ENCODE results near the gene AAK1. TPM values are rescaled to one million over a fixed set of nuclear protein-coding genes. Genes with fewer than 3 reads are reported as not detected.

Gene AAK1
- total and polyA plus RNA-seq, 7 donors = 5.4 to 35.7 (median 20.7) TPM

DNA sequence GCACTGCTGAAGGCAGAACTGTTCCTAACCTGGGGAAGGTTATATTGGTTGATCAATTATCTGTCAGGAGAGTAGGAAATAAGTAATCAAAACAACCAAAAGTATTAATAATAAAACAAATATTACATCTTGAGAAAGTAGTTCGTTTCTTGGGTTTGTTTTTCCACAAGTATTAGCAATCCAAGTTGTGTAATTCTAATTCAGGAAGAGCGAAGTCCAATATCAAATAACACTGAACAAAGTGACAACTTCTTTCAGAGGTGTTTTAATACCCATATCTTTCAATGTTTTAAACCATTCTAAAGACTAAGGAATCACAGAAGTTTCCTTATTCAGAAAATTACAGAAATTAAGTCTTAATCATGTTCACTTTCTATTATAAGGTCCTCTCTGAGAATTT lies 171.7 kb downstream of the AAK1 start:
- no peaks in the 10 kb centered on the region for H3K9me3 ChIP-seq
- TF ChIP-seq POLR2AphosphoS5 (IDR thresholded peaks at IDR 0.05) = no peak
- TF ChIP-seq POLR2A (IDR thresholded peaks at IDR 0.05) = no peak
- no peak for DNase-seq
- intact Hi-C loops (cut with DNase I) = no loop called here
- no peak overlapping the region for H3K4me3 ChIP-seq
- no peaks in the 10 kb centered on the region for H3K4me1 ChIP-seq
- 49 to 83% methylated on average over 2 of the region's 2 CpGs for WGBS, 2 donors
- no peaks in the 10 kb centered on the region for H3K27me3 ChIP-seq
- H3K27ac ChIP-seq = no peak overlapping the region
- H3K36me3 ChIP-seq = peaks cover 0 to 10% (median 1%) of the 10 kb centered on the region in 4 donors

DNA sequence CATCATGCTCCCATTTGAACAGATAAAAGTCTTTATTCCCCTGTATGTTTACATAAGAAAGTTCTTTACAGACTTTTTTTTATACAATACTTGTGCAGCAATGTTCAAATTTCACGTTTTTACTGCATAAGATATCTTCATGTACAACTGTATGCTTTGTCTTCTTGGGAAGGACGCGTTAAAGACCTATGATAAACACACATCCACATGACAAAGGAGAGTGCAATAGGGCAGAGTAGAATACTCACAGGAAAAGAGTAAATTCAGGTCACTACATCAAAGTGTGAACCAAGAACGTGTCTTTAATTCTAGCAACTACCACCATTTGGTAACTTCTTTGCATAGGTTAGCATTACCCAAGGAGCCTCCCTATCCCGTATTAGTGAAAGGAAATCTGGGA lies 172.6 kb downstream of the AAK1 start:
- Histone ChIP-seq H3K27me3 (no peaks in the 10 kb centered on the region), H3K27ac (no peak overlapping the region), H3K36me3 (peaks cover 0 to 13% (median 1%) of the 10 kb centered on the region in 4 donors), H3K4me1 (no peaks in the 10 kb centered on the region), H3K9me3 (no peaks in the 10 kb centered on the region), H3K4me3 (no peak overlapping the region)
- TF ChIP-seq POLR2A (IDR thresholded peaks at IDR 0.05) = no peak
- no peak for TF ChIP-seq EP300 (IDR thresholded peaks at IDR 0.05)
- TF ChIP-seq, protein P1, sequence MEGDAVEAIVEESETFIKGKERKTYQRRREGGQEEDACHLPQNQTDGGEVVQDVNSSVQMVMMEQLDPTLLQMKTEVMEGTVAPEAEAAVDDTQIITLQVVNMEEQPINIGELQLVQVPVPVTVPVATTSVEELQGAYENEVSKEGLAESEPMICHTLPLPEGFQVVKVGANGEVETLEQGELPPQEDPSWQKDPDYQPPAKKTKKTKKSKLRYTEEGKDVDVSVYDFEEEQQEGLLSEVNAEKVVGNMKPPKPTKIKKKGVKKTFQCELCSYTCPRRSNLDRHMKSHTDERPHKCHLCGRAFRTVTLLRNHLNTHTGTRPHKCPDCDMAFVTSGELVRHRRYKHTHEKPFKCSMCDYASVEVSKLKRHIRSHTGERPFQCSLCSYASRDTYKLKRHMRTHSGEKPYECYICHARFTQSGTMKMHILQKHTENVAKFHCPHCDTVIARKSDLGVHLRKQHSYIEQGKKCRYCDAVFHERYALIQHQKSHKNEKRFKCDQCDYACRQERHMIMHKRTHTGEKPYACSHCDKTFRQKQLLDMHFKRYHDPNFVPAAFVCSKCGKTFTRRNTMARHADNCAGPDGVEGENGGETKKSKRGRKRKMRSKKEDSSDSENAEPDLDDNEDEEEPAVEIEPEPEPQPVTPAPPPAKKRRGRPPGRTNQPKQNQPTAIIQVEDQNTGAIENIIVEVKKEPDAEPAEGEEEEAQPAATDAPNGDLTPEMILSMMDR (IDR thresholded peaks at IDR 0.05) = no peak
- no peak for TF ChIP-seq POLR2AphosphoS5 (IDR thresholded peaks at IDR 0.05)
- intact Hi-C loops (cut with DNase I) = no loop called here
- WGBS, 2 donors = 65 to 73% methylated on average over 5 of the region's 5 CpGs
- DNase-seq = no peak

DNA sequence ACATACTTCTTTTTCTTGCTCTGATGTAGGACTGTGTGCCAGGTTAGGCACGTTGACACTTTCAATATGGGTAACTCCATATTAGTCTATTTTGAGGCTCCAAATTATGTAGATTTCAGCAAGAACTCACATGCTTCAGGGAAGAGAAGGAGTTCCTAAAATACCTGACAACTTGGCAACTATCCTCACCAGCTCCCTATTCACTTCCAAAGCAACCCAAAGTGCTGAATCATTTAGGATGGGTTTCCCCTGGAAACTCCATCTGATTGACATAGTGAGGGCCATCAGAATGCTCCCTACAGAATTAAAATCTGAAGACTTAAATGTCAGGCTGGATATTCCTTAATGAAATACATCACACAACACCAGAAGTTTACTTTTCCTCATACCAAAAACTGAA lies 173.8 kb downstream of the AAK1 start:
- no peak for DNase-seq
- Histone ChIP-seq H3K4me1 (no peaks in the 10 kb centered on the region), H3K27me3 (no peaks in the 10 kb centered on the region), H3K27ac (no peak overlapping the region), H3K4me3 (no peak overlapping the region), H3K36me3 (peaks cover 0 to 17% (median 0%) of the 10 kb centered on the region in 4 donors), H3K9me3 (no peaks in the 10 kb centered on the region)
- TF ChIP-seq, protein P1 (IDR thresholded peaks at IDR 0.05) = no peak
- no peak for TF ChIP-seq EP300 (IDR thresholded peaks at IDR 0.05)
- TF ChIP-seq POLR2AphosphoS5 (IDR thresholded peaks at IDR 0.05) = no peak
- no peak for TF ChIP-seq POLR2A (IDR thresholded peaks at IDR 0.05)
- intact Hi-C loops (cut with DNase I) = no loop called here
- 86 to 93% methylated on average over 1 of the region's 1 CpG for WGBS, 2 donors

DNA sequence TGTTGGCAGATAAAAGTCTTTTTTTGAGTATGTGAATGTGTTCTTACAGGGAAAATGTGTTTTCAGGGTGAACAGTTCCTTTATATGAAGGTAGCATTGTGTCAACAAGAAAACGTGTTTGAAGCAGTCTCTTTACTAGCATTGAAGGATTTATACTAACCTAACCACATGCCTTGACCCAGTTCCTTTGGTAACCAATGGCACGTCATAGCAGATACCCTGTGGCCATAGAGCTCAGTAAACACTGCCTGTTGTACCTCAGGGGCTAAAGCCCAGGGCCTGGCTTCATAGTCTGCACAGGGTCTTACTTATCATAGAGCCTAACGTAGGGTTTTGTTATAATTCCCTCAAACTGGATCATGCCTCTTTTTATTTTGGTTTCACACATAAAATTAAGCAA lies 174.2 kb downstream of the AAK1 start:
- Histone ChIP-seq H3K4me3 (no peak overlapping the region), H3K27me3 (no peaks in the 10 kb centered on the region), H3K27ac (no peak overlapping the region), H3K9me3 (no peaks in the 10 kb centered on the region), H3K4me1 (no peaks in the 10 kb centered on the region), H3K36me3 (peaks cover 0 to 17% (median 0%) of the 10 kb centered on the region in 4 donors)
- no peak for DNase-seq
- 86 to 87% methylated on average over 3 of the region's 3 CpGs for WGBS, 2 donors
- intact Hi-C loops (cut with DNase I) = no loop called here
- TF ChIP-seq, protein P1 (IDR thresholded peaks at IDR 0.05) = no peak
- TF ChIP-seq POLR2A (IDR thresholded peaks at IDR 0.05) = no peak
- TF ChIP-seq POLR2AphosphoS5 (IDR thresholded peaks at IDR 0.05) = no peak
- no peak for TF ChIP-seq EP300 (IDR thresholded peaks at IDR 0.05)

DNA sequence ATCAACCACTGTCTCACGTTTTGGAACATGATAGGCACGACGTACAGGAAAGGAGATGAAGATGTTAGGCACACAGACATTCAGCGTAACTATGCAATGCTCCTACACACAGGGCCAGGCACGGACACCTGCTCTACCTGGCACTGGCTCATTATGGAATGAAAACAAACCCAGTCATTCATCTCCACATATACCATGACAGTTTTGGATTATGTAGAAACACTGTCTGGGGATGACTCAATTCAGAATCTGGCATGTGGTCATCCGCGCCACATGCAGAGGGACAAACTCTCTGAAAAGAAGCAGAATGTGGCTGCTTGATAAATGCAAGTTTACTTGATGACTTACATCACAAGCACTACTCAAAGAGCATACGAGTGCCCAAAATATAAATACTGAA lies 176.8 kb downstream of the AAK1 start:
- Histone ChIP-seq H3K4me3 (no peak overlapping the region), H3K27ac (no peak overlapping the region), H3K27me3 (no peaks in the 10 kb centered on the region), H3K36me3 (peaks cover 0 to 21% (median 0%) of the 10 kb centered on the region in 4 donors), H3K4me1 (no peaks in the 10 kb centered on the region), H3K9me3 (no peaks in the 10 kb centered on the region)
- TF ChIP-seq, protein P1 (IDR thresholded peaks at IDR 0.05) = no peak
- TF ChIP-seq POLR2AphosphoS5 (IDR thresholded peaks at IDR 0.05) (no peak), POLR2A (IDR thresholded peaks at IDR 0.05) (no peak), EP300 (IDR thresholded peaks at IDR 0.05) (no peak)
- 95% methylated on average over 8 of the region's 8 CpGs for WGBS, 2 donors
- intact Hi-C loops (cut with DNase I) = no loop called here
- DNase-seq = no peak
